Ishikawa (cell line): ENCODE data around the gene RASIP1.

Experiments used
- REST ChIP-seq: IDR thresholded peaks from 2 replicates; pipeline ENCODE4 v1.6.1; 2012; ENCODE audit warnings: low read depth, mild to moderate bottlenecking
- USF1 ChIP-seq: IDR thresholded peaks from 2 replicates; pipeline ENCODE4 v1.6.1; 2012

DNA sequence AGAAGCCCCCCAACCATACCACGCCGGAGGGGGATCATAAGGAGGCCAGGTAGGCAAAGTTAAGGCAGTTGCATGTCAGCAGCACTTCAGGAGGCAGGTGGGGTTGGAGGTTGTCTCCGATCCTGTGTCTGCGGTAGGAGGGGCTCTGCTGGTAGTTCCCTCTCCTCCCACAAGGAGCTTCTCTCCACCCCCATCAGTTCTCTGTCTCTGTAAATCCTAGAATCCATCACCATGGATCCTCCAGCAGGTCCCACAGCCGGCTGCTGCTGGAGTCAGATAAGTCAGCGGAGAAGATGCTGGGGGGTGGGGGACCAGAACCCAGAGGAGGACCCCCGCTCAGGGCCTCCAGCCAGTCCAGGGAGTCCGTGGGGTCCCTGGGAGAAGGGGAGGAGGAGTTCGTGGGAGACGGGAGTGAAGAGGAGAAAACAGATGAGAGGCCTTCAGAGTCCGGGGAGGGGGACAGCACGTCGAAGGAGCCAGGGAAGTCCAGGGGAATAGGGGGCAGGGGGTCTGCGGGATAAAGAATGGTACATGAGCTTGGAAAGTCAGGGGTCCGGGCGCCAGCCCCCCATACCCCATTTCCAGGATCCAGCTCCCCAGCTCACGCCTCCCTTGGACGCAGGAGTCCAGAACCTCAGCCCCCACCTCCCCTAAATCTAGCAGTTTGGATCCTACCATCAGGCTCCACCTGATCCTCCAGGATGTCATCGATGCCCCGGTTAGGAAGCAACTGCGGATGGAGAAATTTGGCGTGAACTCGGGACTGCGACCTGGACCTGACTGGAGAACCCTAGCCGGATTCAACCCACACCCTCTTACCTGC, 27.2 kb downstream of the RASIP1 start:
- TF ChIP-seq USF1: no peak
- TF ChIP-seq REST: no peak
